GM18951 (cell line): ENCODE measurements around the gene TRAPPC3.
A peak's percentile ranks its signal among the peaks of the same experiment; 100 is the strongest.

ENCODE experiments used
- POLR2A ChIP-seq: IDR thresholded peaks from 4 replicates; pipeline ENCODE4 v1.6.1; 2011; ENCODE audit warnings: mild to moderate bottlenecking; ENCODE audit not compliant: insufficient read length, insufficient read depth; ENCODE audit errors: extremely low read depth
- in situ Hi-C: fragments of 300-500 bp; cut with MboI; formaldehyde crosslinking; loops from one replicate; pipeline ENCODE4 v1.12.0; 2022; ENCODE audit warnings: low sequenced_read_pairs, mixed read lengths, inconsistent platforms; ENCODE audit not compliant: unreplicated experiment

Gene TRAPPC3

DNA sequence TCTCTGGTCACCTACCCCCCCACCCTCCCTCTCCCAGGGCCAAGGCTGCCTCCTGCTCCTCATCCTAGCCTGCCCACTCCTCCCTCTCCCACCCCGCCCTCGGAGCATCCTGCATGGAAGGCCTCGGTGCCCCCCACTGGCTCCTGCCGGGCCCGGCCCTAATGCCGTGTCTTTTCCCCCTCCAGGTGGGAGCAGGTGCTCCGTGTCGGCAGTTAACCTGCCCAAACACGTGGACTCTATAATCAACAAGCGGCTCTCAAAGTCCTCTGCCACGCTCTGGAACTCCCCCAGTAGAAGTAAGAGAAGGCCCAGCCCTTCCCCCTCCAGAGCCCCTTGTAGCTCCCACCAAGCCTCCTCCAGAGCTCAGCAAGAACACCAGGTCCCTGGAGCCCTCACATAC, 25.4 kb upstream of the TRAPPC3 start:
- no peak for TF ChIP-seq POLR2A
- in situ Hi-C loops: no loop called here

DNA sequence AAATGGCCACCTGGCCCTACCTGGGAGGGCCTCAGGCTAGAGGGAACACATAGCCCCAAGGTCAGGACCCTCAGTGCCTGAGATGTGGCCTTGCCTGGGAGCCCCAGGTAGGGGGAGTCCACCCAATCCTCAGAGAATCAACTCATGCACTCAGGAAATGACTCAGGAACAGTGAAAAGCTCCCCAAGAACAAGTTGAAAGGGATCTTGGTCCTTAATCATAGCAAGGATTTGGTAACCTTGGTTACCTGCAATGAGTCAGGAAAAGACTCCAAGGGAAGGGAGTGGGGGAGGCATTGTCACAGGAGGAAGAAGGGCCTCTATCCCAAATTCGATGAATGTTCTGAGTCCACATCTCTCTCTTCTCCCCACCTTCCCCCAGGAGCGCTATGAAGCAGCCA, 23.7 kb upstream of the TRAPPC3 start:
- in situ Hi-C loops: no loop called here
- TF ChIP-seq POLR2A: no peak

DNA sequence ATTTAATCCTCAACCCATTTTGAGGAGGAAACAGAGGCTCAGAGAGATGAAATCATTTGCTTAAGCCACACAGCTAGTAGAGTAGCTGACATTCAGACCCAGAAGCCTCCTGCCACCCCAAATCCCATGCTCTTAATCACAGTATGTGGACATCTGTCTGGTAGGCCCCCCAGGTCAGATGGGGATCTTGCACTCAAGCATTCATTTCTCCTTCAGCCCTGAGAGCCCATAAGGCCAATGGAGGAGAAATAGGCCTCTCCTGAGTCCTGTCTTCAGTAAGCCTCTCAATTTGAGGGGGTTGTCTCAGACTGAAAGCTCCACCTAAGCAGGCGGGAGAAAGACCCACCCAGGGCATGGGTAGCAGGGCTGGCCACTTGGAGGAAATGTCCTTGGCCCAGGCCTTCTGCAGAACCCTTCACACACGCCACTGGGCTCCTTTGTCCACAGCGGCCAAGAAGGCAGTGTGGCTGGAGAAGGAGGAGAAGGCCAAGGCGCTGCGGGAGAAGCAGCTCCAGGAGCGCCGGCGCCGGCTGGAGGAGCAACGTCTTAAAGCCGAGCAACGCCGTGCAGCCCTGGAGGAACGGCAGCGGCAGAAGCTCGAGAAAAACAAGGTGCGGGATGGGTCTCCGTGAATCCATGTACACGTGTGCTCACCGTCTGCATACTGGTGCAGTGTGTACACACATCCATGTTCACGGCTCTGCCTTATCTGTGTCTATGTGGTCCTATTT, 22.9 kb upstream of the TRAPPC3 start:
- TF ChIP-seq POLR2A: no peak
- in situ Hi-C loops: no loop called here

DNA sequence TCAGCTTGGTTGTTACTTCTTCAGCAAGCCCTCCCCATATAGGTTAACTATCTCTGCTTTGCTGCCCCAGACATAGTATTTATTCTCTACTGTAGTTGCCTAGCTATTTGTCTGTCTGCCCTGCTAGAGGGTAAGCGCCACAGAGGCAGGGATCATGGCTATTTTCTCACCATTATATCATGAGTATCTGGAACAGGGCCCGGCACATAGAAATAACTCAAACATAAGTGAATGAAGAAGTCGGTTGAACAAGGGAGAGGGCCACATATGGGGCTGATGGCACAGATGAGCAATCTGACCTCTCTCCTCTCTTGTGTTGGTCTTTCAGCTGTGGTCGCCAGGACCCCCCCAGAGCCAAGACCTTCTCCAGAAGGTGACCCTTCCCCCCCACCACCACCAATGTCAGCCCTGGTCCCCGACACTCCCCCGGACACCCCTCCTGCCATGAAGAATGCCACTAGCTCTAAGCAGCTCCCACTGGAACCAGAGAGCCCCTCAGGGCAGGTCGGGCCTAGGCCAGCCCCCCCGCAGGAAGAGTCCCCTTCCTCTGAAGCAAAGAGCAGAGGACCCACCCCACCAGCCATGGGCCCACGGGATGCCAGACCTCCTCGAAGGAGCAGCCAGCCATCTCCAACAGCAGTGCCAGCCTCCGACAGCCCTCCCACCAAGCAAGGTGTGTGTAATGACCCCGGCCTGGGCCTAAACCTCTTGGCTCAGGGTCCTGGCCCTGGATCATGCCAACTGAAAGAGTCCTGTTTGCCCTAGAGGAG, 21.5 kb upstream of the TRAPPC3 start:
- no peak for TF ChIP-seq POLR2A
- in situ Hi-C loops: no loop called here

DNA sequence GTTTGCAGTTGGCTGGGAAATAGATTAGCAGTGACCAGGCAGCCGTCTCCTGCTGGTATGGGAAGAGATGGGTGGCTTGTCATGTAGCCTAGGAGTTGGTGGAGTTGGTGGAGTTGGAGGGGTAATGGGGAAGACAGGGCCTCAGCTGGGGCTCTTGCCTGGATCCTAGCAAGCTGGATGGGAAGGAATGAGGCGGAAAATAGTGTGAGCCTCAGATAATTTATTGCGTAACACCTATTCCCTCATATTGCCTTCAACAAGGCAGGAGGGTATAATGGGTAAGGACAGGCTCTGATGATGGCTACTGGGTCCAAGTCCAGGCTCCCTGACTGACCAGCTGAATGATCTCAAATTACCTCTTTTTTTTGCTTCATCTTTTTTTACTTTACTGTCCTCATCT, 19.2 kb upstream of the TRAPPC3 start:
- in situ Hi-C loops: no loop called here
- no peak for TF ChIP-seq POLR2A

DNA sequence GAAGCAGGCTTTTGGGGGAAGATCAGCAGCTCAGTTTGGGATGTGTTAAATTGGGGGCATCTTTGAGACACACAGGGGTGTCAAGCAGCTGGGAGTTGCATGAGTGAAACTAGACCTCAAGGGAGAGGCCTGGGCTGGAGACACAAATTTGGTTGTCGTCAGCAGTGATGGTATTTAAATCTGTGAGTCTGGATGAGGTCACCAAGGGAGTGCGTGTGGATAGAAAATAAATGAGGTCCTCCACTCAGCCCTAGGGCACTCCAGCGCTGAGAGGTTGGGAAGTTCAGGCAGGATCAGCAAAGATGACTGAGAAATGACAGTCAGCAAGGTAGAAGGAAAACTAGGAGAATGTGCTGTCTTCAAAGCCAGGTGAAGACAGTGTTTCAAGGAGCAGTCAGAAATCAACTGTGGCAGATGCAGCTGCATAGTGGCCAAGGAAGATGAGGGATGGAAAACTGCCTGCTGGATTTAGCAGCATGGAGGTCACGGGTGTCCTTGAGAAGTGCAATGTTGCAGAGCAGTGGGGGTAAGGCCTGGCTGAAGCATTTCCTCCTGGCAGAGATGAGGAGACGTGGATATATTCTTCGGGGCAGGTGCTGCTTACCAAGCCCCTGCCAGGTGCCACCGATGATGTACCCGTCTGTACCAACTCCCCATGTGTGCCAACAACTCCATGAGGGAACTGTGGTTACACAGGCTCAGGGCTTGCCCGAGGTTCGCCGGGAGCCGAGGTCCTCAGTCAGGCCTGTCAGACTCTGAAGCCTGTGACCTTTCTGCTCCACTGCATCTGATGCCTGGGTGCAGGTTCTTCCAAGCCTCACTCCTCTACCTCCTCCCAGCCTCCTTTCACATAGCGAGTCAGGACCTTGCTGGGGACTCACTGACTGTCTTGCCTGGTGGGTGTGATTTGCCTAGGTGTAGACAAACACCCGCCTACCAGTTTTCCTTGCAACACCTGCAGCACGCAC, 17.9 kb upstream of the TRAPPC3 start:
- in situ Hi-C loops: no loop called here
- no peak for TF ChIP-seq POLR2A

DNA sequence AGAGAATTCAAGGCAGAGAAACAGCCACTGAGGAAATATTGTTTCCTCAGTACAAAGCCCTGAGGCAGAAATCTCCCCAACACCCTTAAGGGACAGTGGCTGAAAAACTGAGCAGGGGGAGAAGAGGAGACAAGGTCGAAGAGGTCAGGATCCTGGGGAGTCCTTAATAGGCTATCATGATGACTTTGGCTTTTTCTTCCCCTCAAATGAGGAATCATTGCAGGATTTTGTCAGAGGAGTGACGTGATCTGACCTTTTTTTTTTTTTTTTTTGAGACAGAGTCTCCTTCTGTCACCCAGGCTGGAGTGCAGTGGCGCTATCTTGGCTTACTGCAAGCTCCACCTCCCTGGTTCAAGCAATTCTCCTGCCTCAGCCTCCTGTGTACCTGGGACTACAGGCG, 16.9 kb upstream of the TRAPPC3 start:
- TF ChIP-seq POLR2A: no peak
- in situ Hi-C loops: no loop called here

DNA sequence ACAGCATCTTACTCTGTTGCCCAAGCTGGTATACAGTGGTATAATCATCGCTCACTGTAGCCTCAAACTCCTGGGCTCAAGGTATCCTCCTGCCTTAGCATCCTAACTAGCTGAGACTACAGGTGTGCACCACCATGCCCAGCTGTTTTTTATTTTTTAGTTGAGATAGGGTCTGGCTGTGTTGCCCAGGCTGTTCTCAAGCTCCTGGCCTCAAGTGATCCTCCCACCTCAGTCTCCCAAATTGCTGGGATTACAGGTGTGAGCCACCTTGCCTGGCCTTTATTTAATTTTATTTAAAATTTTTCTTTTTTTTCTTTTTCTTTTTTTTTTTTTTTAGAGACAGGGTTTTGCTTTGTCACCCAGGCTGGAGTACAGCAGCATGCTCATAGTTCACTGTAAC, 15.9 kb upstream of the TRAPPC3 start:
- TF ChIP-seq POLR2A: no peak
- in situ Hi-C loops: no loop called here

DNA sequence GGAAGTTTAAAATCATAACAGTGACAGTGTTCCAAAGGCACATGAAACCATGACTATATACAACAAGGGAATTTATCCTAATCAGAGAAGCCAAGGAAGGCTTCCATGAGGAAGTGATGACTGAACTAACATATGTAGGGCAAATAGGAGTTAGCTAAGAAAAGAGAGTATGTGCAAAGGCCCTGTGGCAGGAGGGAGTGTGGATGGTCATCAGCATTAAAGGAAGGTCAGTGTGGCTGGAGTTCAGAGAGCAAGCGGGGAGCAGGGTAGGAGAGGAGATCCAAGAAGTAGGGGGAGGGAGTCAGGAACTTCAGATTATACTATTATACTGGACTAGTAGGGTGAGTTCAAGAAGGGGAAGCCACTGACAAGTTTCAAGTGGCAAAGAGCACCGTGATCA, 15.1 kb upstream of the TRAPPC3 start:
- no peak for TF ChIP-seq POLR2A
- in situ Hi-C loops: no loop called here

DNA sequence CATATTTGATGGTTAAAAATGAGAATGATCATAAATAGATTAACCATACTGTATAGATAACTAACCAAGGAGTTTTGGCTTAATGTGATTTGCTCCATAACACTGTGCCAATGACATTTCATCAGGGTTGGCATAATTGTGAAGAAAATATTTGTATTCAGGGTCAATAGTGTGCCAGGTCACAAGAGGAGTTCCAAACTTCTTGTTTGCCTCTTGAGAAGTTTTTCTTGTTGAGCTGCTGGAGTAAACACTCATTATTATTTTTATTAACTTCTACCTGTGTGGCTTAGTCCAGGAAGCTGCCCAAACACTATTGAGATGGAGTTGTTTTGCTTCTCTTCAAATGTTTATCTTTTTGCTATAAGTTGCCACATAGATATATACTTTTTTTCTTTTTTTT, 14.1 kb upstream of the TRAPPC3 start:
- no peak for TF ChIP-seq POLR2A
- in situ Hi-C loops: no loop called here

DNA sequence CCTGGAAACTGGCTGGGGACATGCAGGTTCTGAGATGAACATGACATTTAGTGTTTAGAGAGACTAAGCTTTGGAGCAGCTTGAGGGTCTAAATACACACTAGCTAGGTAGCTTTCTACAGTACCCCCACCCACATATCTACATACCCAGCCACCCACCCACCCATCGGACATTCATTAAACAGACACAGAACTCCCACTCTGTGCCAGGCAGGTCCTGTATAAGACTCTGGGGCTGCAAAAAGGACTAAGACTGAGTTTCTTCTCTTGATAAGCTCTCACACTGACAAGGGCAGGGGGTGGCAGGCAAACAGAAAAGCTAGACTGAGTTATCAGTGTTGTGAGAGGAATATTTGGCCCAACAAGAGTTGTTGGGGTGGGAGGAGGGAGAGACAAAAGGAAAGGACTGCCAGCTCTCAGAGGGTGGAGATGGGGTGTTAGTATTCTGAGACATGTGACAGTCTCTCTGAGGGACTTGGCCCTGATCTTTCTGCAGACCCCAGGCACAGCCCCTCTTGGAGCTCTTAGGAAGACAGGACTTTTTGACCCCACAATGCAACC, 13.5 kb upstream of the TRAPPC3 start:
- no peak for TF ChIP-seq POLR2A
- in situ Hi-C loops: no loop called here

DNA sequence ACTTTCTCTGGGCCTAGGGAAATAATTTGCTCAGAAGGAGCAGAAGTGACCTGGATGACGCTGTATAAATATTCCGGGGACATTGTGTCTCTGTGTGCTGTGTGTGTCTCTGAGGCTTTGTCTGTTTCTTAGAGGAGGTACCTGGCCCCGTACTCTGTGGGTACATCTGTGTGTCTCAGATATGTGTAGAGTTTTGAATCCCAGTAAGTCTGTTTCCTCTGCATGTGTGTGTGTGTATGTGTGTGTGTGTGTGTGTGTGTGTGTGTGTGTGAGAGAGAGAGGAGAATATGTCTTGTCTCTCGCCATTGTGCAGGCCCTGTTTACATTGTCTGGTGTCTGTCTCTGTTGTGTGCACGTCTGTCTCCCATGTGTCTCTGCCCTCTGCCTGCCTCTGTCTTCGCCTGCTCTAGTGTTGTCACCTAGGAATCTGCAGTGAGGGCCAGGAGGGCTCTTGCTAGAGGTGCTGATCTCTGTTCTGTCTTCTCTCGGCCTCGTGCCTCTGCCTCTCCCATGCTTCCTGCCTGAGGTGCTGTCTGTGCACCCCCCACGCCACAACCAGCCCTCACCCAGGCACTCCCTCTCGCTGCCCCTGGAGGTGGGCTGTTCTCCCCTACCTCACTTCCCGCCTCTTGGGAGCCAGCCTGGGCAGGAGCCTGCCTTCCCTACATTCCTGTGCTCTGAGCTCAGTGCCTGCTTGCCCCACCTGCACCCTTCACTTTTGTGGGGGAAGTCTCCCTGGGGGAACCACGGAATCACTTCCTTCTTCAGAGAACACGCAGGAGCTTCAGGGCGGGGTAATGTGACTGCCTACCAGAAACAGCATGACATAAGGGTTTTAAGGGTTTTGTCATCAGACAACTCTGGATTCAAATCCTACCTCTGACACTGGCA, 12.6 kb upstream of the TRAPPC3 start:
- TF ChIP-seq POLR2A: peak; percentile 41
- in situ Hi-C loops: no loop called here
